Fibroblast of skin of scalp (primary cell): ENCODE data around the gene L2HGDH.

Experiments used
- DNase-seq: peaks from one replicate; pipeline ENCODE4 v3.0.0-alpha.2; 2013

Gene L2HGDH

DNA sequence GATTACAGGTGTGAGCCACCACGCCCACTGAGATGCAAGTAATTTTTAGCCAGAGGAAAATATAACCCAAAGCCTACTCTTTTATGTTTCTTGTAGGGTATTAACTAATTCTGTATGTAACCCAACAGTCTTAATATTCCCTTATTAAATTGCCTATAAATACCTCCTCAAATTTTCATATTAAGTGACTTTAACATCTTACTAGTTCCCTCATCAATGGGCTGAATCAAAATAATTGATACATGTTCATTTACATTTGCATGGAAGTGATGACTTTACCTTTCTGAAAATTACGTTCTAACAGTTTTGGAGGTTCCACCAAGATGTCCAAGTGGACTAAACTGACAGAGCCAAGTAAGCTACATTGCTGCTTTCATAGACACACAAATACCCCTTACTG, 83.7 kb downstream of the L2HGDH start:
- DNase-seq, result no peak

DNA sequence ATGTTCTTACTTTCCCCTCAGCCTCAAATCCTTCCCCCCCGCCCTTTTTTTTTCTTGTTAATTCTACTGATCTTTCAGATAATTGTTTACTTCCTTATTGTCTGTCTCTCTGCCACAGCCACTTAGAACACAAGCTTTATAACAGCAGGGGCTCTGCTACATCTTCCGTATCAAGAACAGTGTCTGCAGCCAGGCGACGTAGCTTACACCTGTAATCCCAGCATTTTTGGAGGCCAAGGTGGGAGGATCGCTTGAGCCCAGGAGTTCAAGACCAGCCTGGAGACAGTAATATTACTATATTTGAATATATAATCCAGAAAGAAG, 86.1 kb downstream of the L2HGDH start:
- no peak for DNase-seq

DNA sequence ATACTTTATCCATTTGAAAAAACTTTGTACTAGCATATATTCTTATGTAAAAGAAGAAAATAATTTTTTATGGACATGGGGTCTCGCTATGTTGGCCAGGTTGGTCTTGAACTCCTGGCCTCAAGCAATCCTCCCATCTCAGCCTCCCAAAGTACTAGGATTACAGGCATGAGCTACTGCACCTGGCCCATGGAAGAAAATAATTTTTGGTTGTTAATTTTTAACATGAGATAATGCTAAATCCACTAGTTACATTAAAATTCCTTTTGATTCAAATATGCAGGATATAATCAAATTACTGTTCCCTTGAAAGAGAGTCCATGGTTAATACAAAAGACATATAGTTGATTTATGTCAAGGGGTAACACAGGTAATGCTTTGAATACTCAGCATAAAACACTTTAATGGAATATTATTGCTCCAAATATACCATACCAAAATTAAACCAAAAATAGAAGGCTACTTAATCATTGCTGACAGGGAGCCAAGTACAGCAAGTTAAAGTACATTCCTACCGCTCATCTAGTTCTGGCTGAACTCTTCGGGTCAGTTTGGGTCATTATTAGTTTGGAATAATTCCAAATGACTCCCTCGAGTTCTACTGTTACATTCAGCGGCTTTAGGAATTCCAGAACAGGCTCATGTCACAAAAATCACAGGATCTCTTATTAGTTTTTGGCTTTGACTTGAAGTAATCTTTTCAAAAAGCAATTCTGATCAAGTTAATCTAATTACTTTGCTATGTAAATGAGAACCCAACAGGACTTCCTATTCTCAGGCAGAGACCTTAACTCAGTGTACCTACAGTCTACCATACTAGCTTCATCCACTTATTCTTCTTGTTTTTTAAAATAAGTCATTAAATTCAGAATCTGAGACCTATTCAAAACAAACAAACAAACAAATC, 86.7 kb downstream of the L2HGDH start:
- peak; percentile 92 for DNase-seq

DNA sequence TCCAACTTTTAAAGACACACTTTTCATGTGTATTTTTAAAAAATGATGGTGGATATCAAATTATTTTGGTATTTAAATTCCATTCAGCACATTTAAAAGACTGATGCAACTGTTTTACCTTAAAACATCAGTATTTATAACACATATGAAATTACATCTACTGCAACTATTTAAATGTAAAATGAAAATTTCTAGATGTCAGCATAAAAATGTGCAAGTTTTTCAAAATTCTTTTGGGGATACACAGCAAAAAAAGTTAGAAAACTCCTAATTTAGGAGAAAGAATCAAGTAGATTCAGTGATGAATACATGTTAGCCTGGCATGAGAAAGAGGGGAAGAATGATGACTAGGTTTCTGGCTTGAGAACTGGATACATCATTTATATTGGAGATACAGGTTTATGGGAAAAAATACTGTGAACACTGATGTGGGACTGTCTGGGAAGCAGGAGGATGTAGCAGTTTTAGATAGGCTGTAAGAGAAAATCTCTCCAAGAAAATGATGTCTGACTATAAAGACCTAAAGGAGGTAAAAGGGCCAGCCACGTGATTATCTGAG, 89.9 kb downstream of the L2HGDH start:
- DNase-seq, result no peak

DNA sequence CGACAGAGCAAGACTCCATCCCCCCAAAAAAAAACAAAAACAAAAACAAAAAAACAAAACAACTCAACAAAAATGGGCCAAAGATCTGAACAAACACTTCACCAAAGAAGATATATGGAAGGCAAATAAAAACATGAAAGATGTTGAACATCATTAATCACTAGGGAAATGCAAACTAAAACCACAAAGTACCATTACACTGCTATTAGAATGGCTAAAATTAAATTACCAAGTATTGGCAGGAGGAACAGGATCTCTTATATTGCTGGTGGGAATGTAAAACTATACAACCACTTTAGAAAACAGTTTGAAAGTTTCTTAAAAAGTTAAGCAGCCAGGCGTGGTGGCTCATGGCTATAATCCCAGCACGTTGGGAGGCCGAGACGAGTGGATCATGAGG, 93.5 kb downstream of the L2HGDH start:
- DNase-seq, result no peak

DNA sequence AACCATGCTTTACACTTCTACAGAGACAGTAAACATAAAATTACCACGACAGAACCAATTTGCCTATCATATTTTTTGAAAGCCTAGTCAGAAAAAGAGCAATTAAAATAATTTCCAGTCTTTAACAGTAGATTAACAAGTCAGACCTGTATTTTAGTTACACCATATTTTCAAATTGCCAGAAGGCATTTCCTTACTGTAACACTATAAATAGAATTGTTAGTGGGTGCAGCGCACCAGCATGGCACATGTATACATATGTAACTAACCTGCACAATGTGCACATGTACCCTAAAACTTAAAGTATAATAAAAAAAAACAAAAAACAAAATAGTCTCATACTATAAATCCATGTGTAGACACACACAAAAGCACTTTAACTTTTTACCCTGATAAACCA, 96.6 kb downstream of the L2HGDH start:
- DNase-seq, result no peak

DNA sequence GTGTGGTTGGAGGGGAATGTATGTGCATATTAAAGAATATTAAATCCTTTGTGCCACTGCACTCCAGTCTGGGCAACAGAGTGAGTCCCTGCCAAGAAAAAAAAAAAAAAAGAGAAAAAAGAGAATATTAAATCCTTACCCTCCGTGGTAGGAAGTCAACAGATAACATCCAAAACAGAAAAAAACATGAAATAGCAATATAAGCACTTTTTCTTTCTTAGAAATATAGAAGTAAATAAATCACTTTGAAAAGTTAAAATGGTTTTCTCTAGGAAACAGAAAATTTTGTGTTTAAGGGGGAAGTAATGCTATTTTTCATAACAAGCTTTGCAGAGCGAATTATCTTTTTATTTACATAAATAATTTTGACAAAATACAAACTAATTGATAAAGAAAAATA, 98.2 kb downstream of the L2HGDH start:
- DNase-seq, result no peak

DNA sequence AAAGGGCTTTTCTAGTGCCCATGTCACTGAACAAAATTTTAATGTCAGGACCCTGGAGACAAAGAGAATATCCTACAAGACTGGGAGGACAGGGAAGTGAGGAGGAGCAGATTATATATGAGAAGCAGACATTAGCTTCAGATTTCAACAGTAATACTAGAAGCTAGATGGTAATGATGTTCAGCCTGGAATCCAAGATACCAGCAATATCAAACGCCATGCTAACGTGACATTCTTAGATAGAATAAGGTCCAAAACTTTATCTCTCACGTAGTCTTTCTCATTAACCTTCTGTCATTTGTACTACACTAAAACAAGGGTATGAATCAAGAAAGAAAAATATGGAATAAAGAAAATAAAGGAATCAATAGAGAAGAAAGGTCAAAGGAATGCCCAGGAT, 99.3 kb downstream of the L2HGDH start:
- no peak for DNase-seq

DNA sequence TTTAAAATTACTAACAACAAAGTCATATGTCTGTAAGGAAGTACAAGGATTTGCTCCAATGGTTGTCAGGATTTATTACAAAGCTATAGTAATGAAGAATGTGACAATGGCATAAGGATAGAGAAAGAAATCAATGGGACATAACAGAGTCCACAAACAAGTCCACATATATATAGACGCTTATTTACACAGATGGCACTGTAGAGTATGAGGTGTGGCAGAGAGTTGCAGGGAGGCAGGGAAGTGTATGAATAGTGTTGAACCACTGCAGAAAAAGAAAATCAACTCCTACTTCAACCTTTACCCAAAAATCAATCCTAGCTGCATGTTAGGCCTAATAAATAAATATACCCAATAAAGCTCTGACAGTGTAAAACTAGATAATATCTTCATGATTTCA, 102.0 kb downstream of the L2HGDH start:
- DNase-seq, result no peak

DNA sequence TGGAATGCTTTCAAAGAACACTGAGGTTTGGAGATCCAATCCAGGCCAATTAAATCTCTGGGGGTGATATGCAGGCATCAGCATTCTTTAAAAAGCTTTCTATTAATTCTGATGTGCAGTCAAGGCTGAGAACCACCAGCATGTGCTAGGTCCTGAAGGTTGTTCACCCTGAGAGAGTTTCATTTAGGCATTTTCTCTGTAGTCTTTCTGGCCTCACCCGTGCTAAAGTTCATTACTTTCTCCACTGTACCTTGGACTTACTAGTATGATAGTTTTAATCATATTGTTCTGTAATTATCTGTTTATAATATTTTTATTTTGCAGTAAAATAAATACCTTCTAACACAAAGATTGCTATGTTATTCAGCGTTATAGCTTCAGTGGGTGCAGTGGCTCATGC, 113.5 kb downstream of the L2HGDH start:
- DNase-seq, result no peak

DNA sequence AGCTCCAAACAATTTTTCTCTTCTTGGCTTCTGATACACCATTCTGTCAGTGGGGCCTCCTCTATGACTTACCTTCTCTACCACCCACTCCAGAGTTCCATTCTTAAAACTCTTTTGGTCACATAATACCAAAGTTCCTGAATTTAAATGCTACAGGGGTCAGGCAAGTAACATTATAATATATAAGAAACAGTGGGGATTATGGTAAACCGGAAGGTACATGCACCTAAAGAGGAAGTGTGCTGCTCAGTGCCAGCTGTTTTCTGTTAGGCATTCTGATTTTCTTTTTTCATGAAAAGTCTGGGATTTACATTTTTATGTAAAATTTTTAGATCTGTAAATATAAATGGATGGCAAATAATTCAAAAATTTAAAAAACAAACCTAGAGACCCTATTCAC, 120.5 kb downstream of the L2HGDH start:
- no peak for DNase-seq
